ENCODE measurements around the gene IPO13. TPM values are rescaled to one million over a fixed set of nuclear protein-coding genes. Genes with fewer than 3 reads are reported as not detected.

IPO13 gene
- total RNA-seq, 4 donors from 2014 or later: 22.7 to 64.9 (median 36.5) TPM

GRCh38 chr1:43957407-43958040 is 10.8 kb downstream of the IPO13 start:
- no peak for DNase-seq
- Histone ChIP-seq H3K9me3 (no peaks in the 10 kb centered on the region), H3K4me3 (no peak overlapping the region), H3K27me3 (no peaks in the 10 kb centered on the region), H3K36me3 (peaks cover 0 to 14% (median 0%) of the 10 kb centered on the region in 4 donors), H3K4me1 (no peaks in the 10 kb centered on the region), H3K27ac (no peak overlapping the region)
- TF ChIP-seq CTCF (IDR thresholded peaks at IDR 0.05) (no peak), POLR2AphosphoS5 (IDR thresholded peaks at IDR 0.05) (no peak), EP300 (IDR thresholded peaks at IDR 0.05; ENCODE audit: low read depth) (no peak)
- intact Hi-C loops (cut with DNase I; ENCODE audit: low total_unique reads) (no loop called here), in situ Hi-C loops (cut with MboI; ENCODE audit: low pct_ligation_motif_present in 1 of 4, low pct_unique_long_range_greater_than_20kb in 1 of 4, low sequenced_read_pairs in 3 of 4) (no loop called here)
- 88% methylated on average over 6 of the region's 7 CpGs; no CpG with 5 or more reads in 1 of the 2 donors for WGBS, 2 donors (ENCODE audit: low coverage in 1 of 2)

- peaks cover 0 to 14% (median 0%) of the 10 kb centered on the region in 4 donors for H3K36me3 ChIP-seq
- intact Hi-C loops (cut with DNase I; ENCODE audit: low total_unique reads) (no loop called here), in situ Hi-C loops (cut with MboI; ENCODE audit: low pct_ligation_motif_present in 1 of 4, low pct_unique_long_range_greater_than_20kb in 1 of 4, low sequenced_read_pairs in 3 of 4) (no loop called here)
- TF ChIP-seq POLR2A (IDR thresholded peaks at IDR 0.05) (no peak), EP300 (IDR thresholded peaks at IDR 0.05; ENCODE audit: low read depth) (no peak), POLR2AphosphoS5 (IDR thresholded peaks at IDR 0.05) (no peak), CTCF (IDR thresholded peaks at IDR 0.05) (no peak)
- no peak overlapping the region for H3K4me3 ChIP-seq
- no peaks in the 10 kb centered on the region for H3K9me3 ChIP-seq
- no peak overlapping the region for H3K27ac ChIP-seq
- 92 to 93% methylated on average over 5 to 9 of the region's 9 CpGs for WGBS, 2 donors (ENCODE audit: low coverage in 1 of 2)
- no peak for DNase-seq
- H3K4me1 ChIP-seq: no peaks in the 10 kb centered on the region
- H3K27me3 ChIP-seq: no peaks in the 10 kb centered on the region
These were observed 11.9 kb downstream of the IPO13 start for GRCh38 chr1:43958351-43959255.

GRCh38 chr1:43960798-43961197 is 14.0 kb downstream of the IPO13 start:
- in situ Hi-C loops (cut with MboI; ENCODE audit: low pct_ligation_motif_present in 1 of 4, low pct_unique_long_range_greater_than_20kb in 1 of 4, low sequenced_read_pairs in 3 of 4) (no loop called here), intact Hi-C loops (cut with DNase I; ENCODE audit: low total_unique reads) (no loop called here)
- H3K9me3 ChIP-seq: no peaks in the 10 kb centered on the region
- 93% methylated on average over 7 of the region's 8 CpGs; no CpG with 5 or more reads in 1 of the 2 donors for WGBS, 2 donors (ENCODE audit: low coverage in 1 of 2)
- no peaks in the 10 kb centered on the region for H3K27me3 ChIP-seq
- no peaks in the 10 kb centered on the region for H3K4me1 ChIP-seq
- DNase-seq: no peak
- TF ChIP-seq CTCF (IDR thresholded peaks at IDR 0.05): no peak
- TF ChIP-seq POLR2A (IDR thresholded peaks at IDR 0.05): no peak
- no peak for TF ChIP-seq EP300 (IDR thresholded peaks at IDR 0.05; ENCODE audit: low read depth)
- TF ChIP-seq POLR2AphosphoS5 (IDR thresholded peaks at IDR 0.05): no peak
- H3K36me3 ChIP-seq: peaks cover 0 to 14% (median 0%) of the 10 kb centered on the region in 4 donors
- no peak overlapping the region for H3K4me3 ChIP-seq
- H3K27ac ChIP-seq: no peak overlapping the region

- H3K36me3 ChIP-seq: peaks cover 0 to 14% (median 0%) of the 10 kb centered on the region in 4 donors
- intact Hi-C loops (cut with DNase I; ENCODE audit: low total_unique reads): no loop called here
- H3K4me3 ChIP-seq: no peak overlapping the region
- no peaks in the 10 kb centered on the region for H3K27me3 ChIP-seq
- in situ Hi-C loops (cut with MboI; ENCODE audit: low pct_ligation_motif_present in 1 of 4, low pct_unique_long_range_greater_than_20kb in 1 of 4, low sequenced_read_pairs in 3 of 4): no loop called here
- no peaks in the 10 kb centered on the region for H3K9me3 ChIP-seq
- TF ChIP-seq POLR2AphosphoS5 (IDR thresholded peaks at IDR 0.05): no peak
- no peak for TF ChIP-seq EP300 (IDR thresholded peaks at IDR 0.05; ENCODE audit: low read depth)
- no peak for TF ChIP-seq CTCF (IDR thresholded peaks at IDR 0.05)
- TF ChIP-seq POLR2A (IDR thresholded peaks at IDR 0.05): no peak
- 94% methylated on average over 3 of the region's 3 CpGs; no CpG with 5 or more reads in 1 of the 2 donors for WGBS, 2 donors (ENCODE audit: low coverage in 1 of 2)
- H3K27ac ChIP-seq: no peak overlapping the region
- no peaks in the 10 kb centered on the region for H3K4me1 ChIP-seq
- no peak for DNase-seq
These were observed 14.9 kb downstream of the IPO13 start for GRCh38 chr1:43961692-43962091.

All from transverse colon (tissue), 4 donors.